ENCODE data around the gene ADIPOR2.
"Not testable (repeated sequence)": the region's sequence is repeated elsewhere in the genome, so short reads cannot be mapped to it uniquely, and the experiment has no call there.

The ADIPOR2 gene

GRCh38 chr12:1815814-1816729 is 125.2 kb downstream of the ADIPOR2 start:
- no peak for DNase-seq

- no peak for DNase-seq
Measured at GRCh38 chr12:1816730-1817348, 126.0 kb downstream of the ADIPOR2 start.

- not testable (repeated sequence) for DNase-seq
Measured at GRCh38 chr12:1817928-1818327, 127.1 kb downstream of the ADIPOR2 start.

- DNase-seq = no peak
Measured at GRCh38 chr12:1819050-1819449, 128.2 kb downstream of the ADIPOR2 start.

GRCh38 chr12:1819571-1819970 is 128.7 kb downstream of the ADIPOR2 start:
- DNase-seq = no peak

- no peak for DNase-seq
Measured at GRCh38 chr12:1820191-1820895, 129.5 kb downstream of the ADIPOR2 start, which contains the start of gene LRTM2. Gene LRTM2 (plus strand): TSS chr12:1820565. CDS start chr12:1828149, 7,584 bp downstream.

GRCh38 chr12:1820896-1821291 is 130.0 kb downstream of the ADIPOR2 start:
- no peak for DNase-seq

- no peak for DNase-seq
Measured at GRCh38 chr12:1821805-1822204, 130.9 kb downstream of the ADIPOR2 start.

GRCh38 chr12:1822699-1823098 is 131.8 kb downstream of the ADIPOR2 start:
- DNase-seq = no peak

- no peak for DNase-seq
Measured at GRCh38 chr12:1823237-1823636, 132.4 kb downstream of the ADIPOR2 start.

GRCh38 chr12:1825382-1826102 is 134.7 kb downstream of the ADIPOR2 start:
- no peak for DNase-seq

GRCh38 chr12:1826401-1826800 is 135.5 kb downstream of the ADIPOR2 start:
- DNase-seq = no peak

- DNase-seq = no peak
Measured at GRCh38 chr12:1826867-1827705, 136.2 kb downstream of the ADIPOR2 start.

GRCh38 chr12:1827826-1828805 is 137.2 kb downstream of the ADIPOR2 start:
- no peak for DNase-seq

GRCh38 chr12:1828856-1829255 is 138.0 kb downstream of the ADIPOR2 start:
- DNase-seq = no peak

GRCh38 chr12:1829306-1829900 is 138.5 kb downstream of the ADIPOR2 start:
- DNase-seq = no peak

- DNase-seq = no peak
Measured at GRCh38 chr12:1830401-1830845, 139.6 kb downstream of the ADIPOR2 start.

- no peak for DNase-seq
Measured at GRCh38 chr12:1830981-1831963, 140.4 kb downstream of the ADIPOR2 start.

Data from SHP77 treated with DMSO at 0.1 percent for 48 hours (cell line).